ENCODE results near the gene SH3PXD2A. TPM values are rescaled to one million over a fixed set of nuclear protein-coding genes. Genes with fewer than 3 reads are reported as not detected.

SH3PXD2A gene
- total RNA-seq, 4 donors from 2014 or later: 6.2 to 16.8 (median 11.4) TPM

GRCh38 chr10:103859161-103860086 is 4.0 kb upstream of the SH3PXD2A start:
- Histone ChIP-seq H3K9me3 (no peaks in the 10 kb centered on the region), H3K27ac (peak overlapping the region in 1 of 4 donors; percentile 4), H3K4me3 (no peak overlapping the region), H3K36me3 (no peaks in the 10 kb centered on the region), H3K27me3 (no peaks in the 10 kb centered on the region), H3K4me1 (peaks cover 5% of the 10 kb centered on the region in 2 donors)
- ATAC-seq (peak; percentile 57 to 71), DNase-seq (peak; percentile 35 to 59)
- intact Hi-C loops (cut with DNase I; ENCODE audit: low total_unique reads): loop anchor here (1.0 to 5.0 kb wide), 3 partner anchors 42 to 262 kb away; no protein-coding TSS in a partner anchor
- no peak for TF ChIP-seq POLR2A (IDR thresholded peaks at IDR 0.05)
- TF ChIP-seq CTCF (IDR thresholded peaks at IDR 0.05 in 4 of 5, conservative IDR thresholded peaks at IDR 0.05 in 1 of 5): peak; percentile 80 to 85 (median 83)
- in situ Hi-C loops (cut with MboI; ENCODE audit: low sequenced_read_pairs in 4 of 4): loop anchor here (5.0 to 25.0 kb wide), 2 partner anchors 147 to 272 kb away; no protein-coding TSS in a partner anchor

GRCh38 chr10:103858360-103858759 is 3.0 kb upstream of the SH3PXD2A start:
- Histone ChIP-seq H3K36me3 (no peaks in the 10 kb centered on the region), H3K9me3 (no peaks in the 10 kb centered on the region), H3K4me3 (no peak overlapping the region), H3K27ac (no peak overlapping the region), H3K4me1 (peaks cover 16% of the 10 kb centered on the region in 2 donors), H3K27me3 (no peaks in the 10 kb centered on the region)
- in situ Hi-C loops (cut with MboI; ENCODE audit: low sequenced_read_pairs in 4 of 4): loop anchor here in 1 of 4 donors (5.0 to 25.0 kb wide), 2 partner anchors 146 to 271 kb away; no protein-coding TSS in a partner anchor
- ATAC-seq: no peak
- intact Hi-C loops (cut with DNase I; ENCODE audit: low total_unique reads): loop anchor here (5.0 kb wide), 2 partner anchors 41 to 261 kb away; no protein-coding TSS in a partner anchor
- DNase-seq: no peak
- TF ChIP-seq CTCF (IDR thresholded peaks at IDR 0.05 in 4 of 5, conservative IDR thresholded peaks at IDR 0.05 in 1 of 5) (no peak), POLR2A (IDR thresholded peaks at IDR 0.05) (no peak)

GRCh38 chr10:103856797-103857170 is 1.4 kb upstream of the SH3PXD2A start:
- in situ Hi-C loops (cut with MboI; ENCODE audit: low sequenced_read_pairs in 4 of 4): loop anchor here in 1 of 4 donors (5.0 to 25.0 kb wide), 2 partner anchors 144 to 269 kb away; no protein-coding TSS in a partner anchor
- DNase-seq: no peak
- TF ChIP-seq CTCF (IDR thresholded peaks at IDR 0.05 in 4 of 5, conservative IDR thresholded peaks at IDR 0.05 in 1 of 5): no peak
- TF ChIP-seq POLR2A (IDR thresholded peaks at IDR 0.05): no peak

GRCh38 chr10:103855852-103856796 is 748 bp upstream of the SH3PXD2A start:
- H3K9me3 ChIP-seq: no peaks in the 10 kb centered on the region
- DNase-seq: no peak
- TF ChIP-seq POLR2A (IDR thresholded peaks at IDR 0.05) (no peak), CTCF (IDR thresholded peaks at IDR 0.05 in 4 of 5, conservative IDR thresholded peaks at IDR 0.05 in 1 of 5) (no peak)
- no peaks in the 10 kb centered on the region for H3K27me3 ChIP-seq
- peaks cover 38% of the 10 kb centered on the region in 2 donors for H3K4me1 ChIP-seq
- peak overlapping the region in 3 of 4 donors; percentile 68 to 76 (median 71) for H3K27ac ChIP-seq
- ATAC-seq: no peak
- H3K4me3 ChIP-seq: peak overlapping the region; percentile 58 to 69 (median 65)
- intact Hi-C loops (cut with DNase I; ENCODE audit: low total_unique reads) (loop anchor here (5.0 kb wide), 2 partner anchors 39 to 259 kb away; no protein-coding TSS in a partner anchor), in situ Hi-C loops (cut with MboI; ENCODE audit: low sequenced_read_pairs in 4 of 4) (loop anchor here in 1 of 4 donors (5.0 to 25.0 kb wide), 2 partner anchors 144 to 269 kb away; no protein-coding TSS in a partner anchor)
- no peaks in the 10 kb centered on the region for H3K36me3 ChIP-seq

More at GRCh38 chr10:103856797-103857170, 1.4 kb upstream of the SH3PXD2A start:
- H3K27me3 ChIP-seq: no peaks in the 10 kb centered on the region
- no peaks in the 10 kb centered on the region for H3K36me3 ChIP-seq
- H3K9me3 ChIP-seq: no peaks in the 10 kb centered on the region
- H3K4me3 ChIP-seq: no peak overlapping the region
- peaks cover 32% of the 10 kb centered on the region in 2 donors for H3K4me1 ChIP-seq
- no peak for ATAC-seq
- intact Hi-C loops (cut with DNase I; ENCODE audit: low total_unique reads): loop anchor here (5.0 kb wide), 2 partner anchors 39 to 259 kb away; no protein-coding TSS in a partner anchor
- H3K27ac ChIP-seq: no peak overlapping the region

All from gastrocnemius medialis (tissue), 4 donors.